Erythroblast (primary cell): ENCODE results near the gene SPDEF.

Experiments
- DNase-seq, 2 experiments: peaks; one replicate each; lab custom pipeline; 2025; lab: John Stamatoyannopoulos, UW
- GATA1 ChIP-seq: IDR thresholded peaks from 2 replicates; pipeline ENCODE4 v1.6.1; 2011; ENCODE audit warnings: low read depth, mild to moderate bottlenecking, control low read depth, low read length, moderate library complexity
- POLR2A ChIP-seq: IDR thresholded peaks from 2 replicates; pipeline ENCODE4 v1.6.1; 2011; ENCODE audit warnings: mild to moderate bottlenecking, low read length

SPDEF gene

GRCh38 chr6:34516391-34517324, 39.5 kb downstream of the SPDEF start:
- DNase-seq, result no peak
- TF ChIP-seq POLR2A (no peak), GATA1 (no peak)

- no peak for TF ChIP-seq POLR2A
- TF ChIP-seq GATA1, result no peak
These were observed 40.4 kb downstream of the SPDEF start for GRCh38 chr6:34515473-34516387.

GRCh38 chr6:34514593-34515472, 41.3 kb downstream of the SPDEF start:
- TF ChIP-seq GATA1 (no peak), POLR2A (no peak)
- DNase-seq, result peak; percentile 40 to 55

More at GRCh38 chr6:34515473-34516387, 40.4 kb downstream of the SPDEF start:
- DNase-seq, result no peak

- TF ChIP-seq GATA1 (no peak), POLR2A (no peak)
- no peak for DNase-seq
These were observed 42.0 kb downstream of the SPDEF start for GRCh38 chr6:34514112-34514511.

GRCh38 chr6:34513646-34514045, 42.5 kb downstream of the SPDEF start:
- no peak for DNase-seq
- no peak for TF ChIP-seq POLR2A
- no peak for TF ChIP-seq GATA1

GRCh38 chr6:34512738-34513115, 43.4 kb downstream of the SPDEF start:
- DNase-seq, result no peak
- TF ChIP-seq POLR2A (no peak), GATA1 (no peak)

- TF ChIP-seq GATA1 (no peak), POLR2A (no peak)
- DNase-seq, result no peak
These were observed 44.0 kb downstream of the SPDEF start for GRCh38 chr6:34511915-34512737.

- no peak for TF ChIP-seq POLR2A
- TF ChIP-seq GATA1, result no peak
- DNase-seq, result no peak
These were observed 44.8 kb downstream of the SPDEF start for GRCh38 chr6:34511214-34511914.

- DNase-seq, result no peak
- TF ChIP-seq GATA1 (no peak), POLR2A (no peak)
These were observed 45.8 kb downstream of the SPDEF start for GRCh38 chr6:34510299-34510698.

- no peak for DNase-seq
- TF ChIP-seq POLR2A (no peak), GATA1 (no peak)
These were observed 46.3 kb downstream of the SPDEF start for GRCh38 chr6:34509782-34510181.

- no peak for TF ChIP-seq GATA1
- TF ChIP-seq POLR2A, result no peak
- no peak for DNase-seq
These were observed 47.7 kb downstream of the SPDEF start for GRCh38 chr6:34508425-34508824.
